GM13977 (cell line): ENCODE data around the gene VASP.

Experiments
- DNase-seq: peaks from one replicate; pipeline ENCODE4 v3.0.0; 2012; ENCODE audit warnings: low spot score
- CTCF ChIP-seq: IDR thresholded peaks from 2 replicates; pipeline ENCODE4 v1.5.1; 2012; ENCODE audit warnings: mild to moderate bottlenecking, control low read depth; ENCODE audit not compliant: insufficient read depth; ENCODE audit errors: extremely low read depth, missing control alignments
- in situ Hi-C: fragments of 300-500 bp; cut with MboI; formaldehyde crosslinking; loops from one replicate; pipeline ENCODE4 v1.12.0; 2022; ENCODE audit warnings: low sequenced_read_pairs, low pct_unique_long_range_greater_than_20kb, mixed read lengths, inconsistent platforms; ENCODE audit not compliant: unreplicated experiment

VASP gene

DNA sequence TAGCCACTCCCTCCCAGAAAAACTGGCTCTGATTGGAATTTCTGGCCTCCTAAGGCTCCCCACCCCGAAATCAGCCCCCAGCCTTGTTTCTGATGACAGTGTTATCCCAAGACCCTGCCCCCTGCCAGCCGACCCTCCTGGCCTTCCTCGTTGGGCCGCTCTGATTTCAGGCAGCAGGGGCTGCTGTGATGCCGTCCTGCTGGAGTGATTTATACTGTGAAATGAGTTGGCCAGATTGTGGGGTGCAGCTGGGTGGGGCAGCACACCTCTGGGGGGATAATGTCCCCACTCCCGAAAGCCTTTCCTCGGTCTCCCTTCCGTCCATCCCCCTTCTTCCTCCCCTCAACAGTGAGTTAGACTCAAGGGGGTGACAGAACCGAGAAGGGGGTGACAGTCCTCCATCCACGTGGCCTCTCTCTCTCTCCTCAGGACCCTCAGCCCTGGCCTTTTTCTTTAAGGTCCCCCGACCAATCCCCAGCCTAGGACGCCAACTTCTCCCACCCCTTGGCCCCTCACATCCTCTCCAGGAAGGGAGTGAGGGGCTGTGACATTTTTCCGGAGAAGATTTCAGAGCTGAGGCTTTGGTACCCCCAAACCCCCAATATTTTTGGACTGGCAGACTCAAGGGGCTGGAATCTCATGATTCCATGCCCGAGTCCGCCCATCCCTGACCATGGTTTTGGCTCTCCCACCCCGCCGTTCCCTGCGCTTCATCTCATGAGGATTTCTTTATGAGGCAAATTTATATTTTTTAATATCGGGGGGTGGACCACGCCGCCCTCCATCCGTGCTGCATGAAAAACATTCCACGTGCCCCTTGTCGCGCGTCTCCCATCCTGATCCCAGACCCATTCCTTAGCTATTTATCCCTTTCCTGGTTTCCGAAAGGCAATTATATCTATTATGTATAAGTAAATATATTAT lies 33.3 kb upstream of the VASP start:
- no peak for DNase-seq
- TF ChIP-seq CTCF = no peak
- in situ Hi-C loops = no loop called here

DNA sequence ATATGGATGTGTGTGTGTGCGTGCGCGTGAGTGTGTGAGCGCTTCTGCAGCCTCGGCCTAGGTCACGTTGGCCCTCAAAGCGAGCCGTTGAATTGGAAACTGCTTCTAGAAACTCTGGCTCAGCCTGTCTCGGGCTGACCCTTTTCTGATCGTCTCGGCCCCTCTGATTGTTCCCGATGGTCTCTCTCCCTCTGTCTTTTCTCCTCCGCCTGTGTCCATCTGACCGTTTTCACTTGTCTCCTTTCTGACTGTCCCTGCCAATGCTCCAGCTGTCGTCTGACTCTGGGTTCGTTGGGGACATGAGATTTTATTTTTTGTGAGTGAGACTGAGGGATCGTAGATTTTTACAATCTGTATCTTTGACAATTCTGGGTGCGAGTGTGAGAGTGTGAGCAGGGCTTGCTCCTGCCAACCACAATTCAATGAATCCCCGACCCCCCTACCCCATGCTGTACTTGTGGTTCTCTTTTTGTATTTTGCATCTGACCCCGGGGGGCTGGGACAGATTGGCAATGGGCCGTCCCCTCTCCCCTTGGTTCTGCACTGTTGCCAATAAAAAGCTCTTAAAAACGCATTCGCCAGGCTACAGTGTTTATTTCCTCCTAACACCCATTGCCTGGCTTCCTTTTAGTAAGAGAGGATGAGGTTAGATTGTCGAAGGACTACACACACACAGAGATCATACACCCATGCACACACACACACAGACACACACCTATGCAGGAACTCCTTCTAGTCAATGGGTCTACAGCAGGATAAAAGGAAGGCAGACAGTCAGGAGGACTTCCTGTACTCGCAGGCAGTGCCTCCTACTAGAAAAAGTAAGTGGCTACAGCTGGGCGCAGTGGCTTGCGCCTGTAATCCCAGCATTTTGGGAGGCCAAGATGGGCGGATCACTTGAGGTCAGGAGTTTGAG lies 32.4 kb upstream of the VASP start:
- in situ Hi-C loops = loop anchor here (5.0 kb wide), 1 partner anchor 33 kb away; no protein-coding TSS in a partner anchor

DNA sequence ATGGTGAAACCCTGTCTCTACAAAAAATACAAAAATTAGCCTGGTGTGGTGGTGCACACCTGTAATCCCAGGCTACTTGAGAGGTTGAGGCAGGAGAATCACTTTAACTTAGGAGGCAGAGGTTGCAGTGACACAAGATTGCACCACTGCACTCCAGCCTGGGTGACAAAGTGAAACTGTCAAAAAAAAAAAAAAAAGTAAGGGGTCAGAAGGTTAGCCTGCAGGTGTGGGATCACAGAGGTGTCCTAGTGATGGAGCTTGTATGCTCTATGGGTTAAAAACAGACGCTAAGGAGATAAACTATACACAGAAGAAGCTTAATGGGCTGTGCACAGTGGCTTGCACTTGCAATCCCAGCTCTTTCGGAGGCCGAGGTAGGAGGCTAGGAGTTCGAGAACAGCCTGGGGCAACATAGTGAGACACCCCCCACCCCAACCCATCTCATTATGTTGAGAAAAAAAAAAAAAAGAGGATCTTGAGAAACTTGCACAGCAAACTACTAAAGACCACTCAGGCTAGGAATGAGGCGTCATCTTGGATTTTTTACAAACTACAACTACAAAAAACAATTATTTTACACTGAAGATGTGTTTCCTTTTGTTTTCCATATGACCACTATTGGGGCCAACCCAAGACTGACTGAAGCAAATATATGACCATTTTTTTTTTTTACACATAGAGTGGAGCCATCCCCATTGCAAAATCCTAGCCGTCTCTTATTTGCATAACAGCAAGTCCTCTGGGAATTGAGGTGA lies 31.6 kb upstream of the VASP start:
- DNase-seq = no peak
- in situ Hi-C loops = loop anchor here (5.0 kb wide), 1 partner anchor 33 kb away; no protein-coding TSS in a partner anchor
- TF ChIP-seq CTCF = no peak

More for the DNA sequence above, 32.4 kb upstream of the VASP start:
- no peak for TF ChIP-seq CTCF
- DNase-seq = no peak

- no peak for TF ChIP-seq CTCF
- no peak for DNase-seq
- in situ Hi-C loops = loop anchor here (5.0 kb wide), 1 partner anchor 34 kb away; no protein-coding TSS in a partner anchor
These were observed 31.0 kb upstream of the VASP start for GRCh38 chr19:45476304-45476703.

- no peak for TF ChIP-seq CTCF
- DNase-seq = no peak
- in situ Hi-C loops = loop anchor here (5.0 kb wide), 1 partner anchor 35 kb away; no protein-coding TSS in a partner anchor
These were observed 30.1 kb upstream of the VASP start for GRCh38 chr19:45477186-45477585.
